K562 (cell line): Measurements from ENCODE around the gene APLP1. TPM values are rescaled to one million over a fixed set of nuclear protein-coding genes. Genes with fewer than 3 reads are reported as not detected.

Source experiments
- CBFB ChIP-seq: sonication (generic); formaldehyde crosslinking; IDR thresholded peaks from 2 replicates; pipeline ENCODE4 v1.4.0; 2020; ENCODE audit warnings: mild to moderate bottlenecking, missing genetic modification reagents
- CEBPG ChIP-seq, 3 experiments: fragments of 200-800 bp in 1 of 3; sonication (Bioruptor generic) in 1 of 3; sonication (generic) in 1 of 3; formaldehyde crosslinking in 1 of 3; IDR thresholded peaks in 2 of 3; conservative IDR thresholded peaks in 1 of 3; 2 replicates each; pipeline versions ENCODE4 v1.6.1 to v1.8.0; 2016 to 2022; ENCODE audit warnings: missing compliant biosample characterization in 2 of 3, missing genetic modification characterization in 2 of 3, mild to moderate bottlenecking in 1 of 3, missing genetic modification reagents in 1 of 3
- EP300 ChIP-seq: IDR thresholded peaks from 2 replicates; pipeline ENCODE4 v1.6.1; 2012; ENCODE audit warnings: low read length, improper control_type of control experiment
- GTF2B ChIP-seq: IDR thresholded peaks from 2 replicates; pipeline ENCODE4 v1.6.1; 2011; ENCODE audit not compliant: insufficient read length; ENCODE audit errors: extremely low read depth
- HCFC1 ChIP-seq: IDR thresholded peaks from 2 replicates; pipeline ENCODE4 v1.6.1; 2012; ENCODE audit warnings: low read depth, low read length, improper control_type of control experiment
- MITF ChIP-seq: IDR thresholded peaks from 2 replicates; pipeline ENCODE4 v1.6.1; 2014; ENCODE audit warnings: antibody characterized with exemption
- MXI1 ChIP-seq: IDR thresholded peaks from 2 replicates; pipeline ENCODE4 v1.6.1; 2011; ENCODE audit warnings: low read depth, mild to moderate bottlenecking, improper control_type of control experiment, low read length
- NFIC ChIP-seq: fragments of 450-650 bp; IDR thresholded peaks from 2 replicates; pipeline ENCODE4 v1.6.1; 2017; ENCODE audit warnings: mild to moderate bottlenecking, inconsistent platforms
- RHOXF2B ChIP-seq: fragments of 250-450 bp; sonication (Bioruptor Pico); conservative IDR thresholded peaks from 2 replicates; pipeline ENCODE4 v1.5.1; 2021
- SAFB ChIP-seq: fragments of 200-400 bp; formaldehyde crosslinking; IDR thresholded peaks from 2 replicates; pipeline ENCODE4 v1.6.1; 2017; ENCODE audit warnings: low read depth, low read length, borderline replicate concordance
- SPI1 ChIP-seq: IDR thresholded peaks from 2 replicates; pipeline ENCODE4 v1.6.1; 2011; ENCODE audit warnings: low read depth, low read length, control low read depth, borderline replicate concordance
- SUPT5H ChIP-seq: fragments of 450-650 bp; IDR thresholded peaks from 2 replicates; pipeline ENCODE4 v1.6.1; 2016
- U2AF2 ChIP-seq: fragments of 200-400 bp; formaldehyde crosslinking; optimal IDR thresholded peaks from 2 replicates; pipeline ENCODE3; 2017; ENCODE audit warnings: low read depth, mild to moderate bottlenecking, low read length
- ZNF583 ChIP-seq: fragments of 250-450 bp; sonication (Bioruptor Pico); IDR thresholded peaks from 2 replicates; pipeline ENCODE4 v1.4.0; 2020
- ZNF830 ChIP-seq: fragments of 250-450 bp; sonication (Bioruptor Pico); IDR thresholded peaks from 2 replicates; pipeline ENCODE4 v1.5.0; 2021; ENCODE audit warnings: mild to moderate bottlenecking
- polyA plus RNA-seq, 8 experiments: library from polyadenylated mRNA; depleted of rRNA in 4 of 8; stranded (reverse) in 5 of 8; unstranded in 3 of 8; fragments of >200 nt; fragmentation: Nextera tagmentation in 2 of 8; fragmentation: Illumina TruSeq in 1 of 8; extraction: Ambion mirVana in 2 of 8; extraction: Trizol in 1 of 8; gene quantifications; 2 replicates each; pipeline versions ENCODE4 v1.2.1 to v1.2.3, GENCODE V29; 2011 to 2014; ENCODE audit warnings: inconsistent platforms in 1 of 8, missing spikeins in 1 of 8
- total RNA-seq, 7 experiments: library from RNA; depleted of rRNA in 6 of 7; stranded (reverse); fragments of >200 nt in 6 of 7; fragmentation: Illumina TruSeq in 2 of 7; extraction: Trizol in 2 of 7; gene quantifications; 2 replicates each; pipeline versions ENCODE4 v1.2.1 to v1.2.3, GENCODE V29; 2011 to 2021; ENCODE audit warnings: low replicate concordance in 1 of 7

APLP1 gene
- total and polyA plus RNA-seq, 9 of the 15 experiments (the other 6 are each of a cell fraction or from before 2014, with no cell fraction given): 0.69 to 9.9 (median 4.7) TPM

- TF ChIP-seq ZNF830 (CRISPR knock-in tag): no peak
- no peak for TF ChIP-seq SAFB
- TF ChIP-seq CEBPG (CRISPR knock-in tag; IDR thresholded peaks at IDR 0.05): 0 out of 2 replicates have a peak, but pooled peaks have one; percentile 33
- TF ChIP-seq CEBPG (tag; conservative IDR thresholded peaks at IDR 0.05 in 1 of 2, IDR thresholded peaks at IDR 0.05 in 1 of 2): no peak
- 0 out of 2 replicates have a peak, but pooled peaks have one; percentile 18 for TF ChIP-seq EP300
- TF ChIP-seq GTF2B: no peak
- peak; percentile 39 for TF ChIP-seq HCFC1
- TF ChIP-seq NFIC: no peak
- TF ChIP-seq MXI1: no peak
- peak; percentile 49 for TF ChIP-seq SUPT5H
- peak; percentile 92 for TF ChIP-seq SPI1
- no peak for TF ChIP-seq U2AF2
- no peak for TF ChIP-seq RHOXF2B (CRISPR knock-in tag)
- TF ChIP-seq ZNF583 (CRISPR knock-in tag): no peak
- TF ChIP-seq MITF: no peak
- peak; percentile 76 for TF ChIP-seq CBFB (CRISPR knock-in tag)
Observed at GRCh38 chr19:35903550-35904179, 35.3 kb downstream of the APLP1 start (continued).
